ENCODE data around the gene MIPOL1. TPM values are rescaled to one million over a fixed set of nuclear protein-coding genes. Genes with fewer than 3 reads are reported as not detected.

MIPOL1 gene
- total and polyA plus RNA-seq, 4 donors: 0.51 to 6.6 (median 1.9) TPM

- Histone ChIP-seq H3K9me3 (ENCODE audit: control insufficient read depth in 4 of 4, low read length in 3 of 4) (no peaks in the 10 kb centered on the region), H3K4me1 (ENCODE audit: control insufficient read depth in 4 of 4, insufficient read depth in 4 of 4, low read length in 3 of 4) (peaks cover 9 to 58% (median 49%) of the 10 kb centered on the region in 4 donors), H3K27ac (ENCODE audit: low read depth in 1 of 2, low read length in 2 of 2) (peak overlapping the region; percentile 3 to 53), H3K36me3 (ENCODE audit: control insufficient read depth in 4 of 4, insufficient read depth in 3 of 4, low read depth in 1 of 4, low read length in 3 of 4) (no peaks in the 10 kb centered on the region), H3K27me3 (ENCODE audit: control insufficient read depth in 4 of 4, insufficient read depth in 4 of 4, low read length in 3 of 4) (no peaks in the 10 kb centered on the region), H3K9ac (ENCODE audit: low read depth in 1 of 2, low read length in 2 of 2) (peak overlapping the region in 1 of 2 donors; percentile 47), H3K4me3 (ENCODE audit: low read depth in 1 of 3, low read length in 3 of 3) (peak overlapping the region; percentile 1 to 34 (median 34))
- no peak for DNase-seq (ENCODE audit: low spot score)
- WGBS: 11% methylated on average over 57 of the region's 57 CpGs
- TF ChIP-seq RAD21 (IDR thresholded peaks at IDR 0.05): no peak
- no peak for TF ChIP-seq NR2F2 (IDR thresholded peaks at IDR 0.05)
- TF ChIP-seq, protein P1, sequence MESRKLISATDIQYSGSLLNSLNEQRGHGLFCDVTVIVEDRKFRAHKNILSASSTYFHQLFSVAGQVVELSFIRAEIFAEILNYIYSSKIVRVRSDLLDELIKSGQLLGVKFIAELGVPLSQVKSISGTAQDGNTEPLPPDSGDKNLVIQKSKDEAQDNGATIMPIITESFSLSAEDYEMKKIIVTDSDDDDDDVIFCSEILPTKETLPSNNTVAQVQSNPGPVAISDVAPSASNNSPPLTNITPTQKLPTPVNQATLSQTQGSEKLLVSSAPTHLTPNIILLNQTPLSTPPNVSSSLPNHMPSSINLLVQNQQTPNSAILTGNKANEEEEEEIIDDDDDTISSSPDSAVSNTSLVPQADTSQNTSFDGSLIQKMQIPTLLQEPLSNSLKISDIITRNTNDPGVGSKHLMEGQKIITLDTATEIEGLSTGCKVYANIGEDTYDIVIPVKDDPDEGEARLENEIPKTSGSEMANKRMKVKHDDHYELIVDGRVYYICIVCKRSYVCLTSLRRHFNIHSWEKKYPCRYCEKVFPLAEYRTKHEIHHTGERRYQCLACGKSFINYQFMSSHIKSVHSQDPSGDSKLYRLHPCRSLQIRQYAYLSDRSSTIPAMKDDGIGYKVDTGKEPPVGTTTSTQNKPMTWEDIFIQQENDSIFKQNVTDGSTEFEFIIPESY (IDR thresholded peaks at IDR 0.05): no peak
- TF ChIP-seq CTCF (IDR thresholded peaks at IDR 0.05; ENCODE audit: low read depth, low read length, missing input control): no peak
- TF ChIP-seq HNF4A (conservative IDR thresholded peaks at IDR 0.05): no peak
Measured at GRCh38 chr14:37599507-37600368, 402.0 kb downstream of the MIPOL1 start.

DNA sequence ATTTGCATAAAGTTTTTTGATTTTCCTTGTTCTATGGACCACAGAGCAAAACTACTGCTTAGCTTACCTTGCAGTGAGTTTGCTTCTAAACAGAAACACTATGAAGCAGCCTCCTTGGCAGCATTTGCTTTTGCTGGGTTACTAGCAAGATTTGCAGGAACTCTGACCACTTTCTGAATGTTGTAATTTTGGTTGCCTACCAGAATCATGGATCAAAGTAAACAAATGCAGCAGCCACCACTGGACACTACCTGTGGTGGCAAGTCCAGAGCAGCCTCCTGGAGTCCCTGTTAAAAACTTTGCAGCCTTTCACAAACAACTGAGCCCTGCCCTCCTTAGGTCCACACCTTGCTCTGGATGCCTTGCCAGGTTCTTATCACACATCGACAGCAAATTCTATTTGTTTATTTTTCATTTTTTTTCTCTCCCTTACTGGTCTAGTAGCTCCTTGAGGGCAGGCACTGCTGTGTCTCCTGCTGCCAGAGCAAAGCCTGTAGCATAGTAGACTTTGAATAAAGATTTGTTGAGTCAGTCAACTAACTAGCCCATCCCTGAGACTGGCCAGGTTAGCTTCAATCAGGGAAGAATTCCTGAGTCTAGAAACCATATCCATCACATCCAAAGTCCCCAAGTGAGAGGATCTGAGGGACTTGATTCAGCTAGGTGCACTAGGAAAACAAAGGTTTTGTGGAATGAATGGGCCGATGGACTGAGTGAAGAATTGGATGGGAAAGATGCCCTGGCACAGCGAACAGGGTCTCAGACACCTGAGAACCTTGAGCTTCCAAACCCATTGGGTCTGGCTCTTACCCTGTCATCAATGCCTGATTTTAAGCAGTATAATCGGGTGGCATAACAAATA, 403.4 kb downstream of the MIPOL1 start:
- Histone ChIP-seq H3K9me3 (ENCODE audit: control insufficient read depth in 4 of 4, low read length in 3 of 4) (no peaks in the 10 kb centered on the region), H3K9ac (ENCODE audit: low read depth in 1 of 2, low read length in 2 of 2) (no peak overlapping the region), H3K4me1 (ENCODE audit: control insufficient read depth in 4 of 4, insufficient read depth in 4 of 4, low read length in 3 of 4) (peaks cover 9 to 58% (median 49%) of the 10 kb centered on the region in 4 donors), H3K27me3 (ENCODE audit: control insufficient read depth in 4 of 4, insufficient read depth in 4 of 4, low read length in 3 of 4) (no peaks in the 10 kb centered on the region), H3K36me3 (ENCODE audit: control insufficient read depth in 4 of 4, insufficient read depth in 3 of 4, low read depth in 1 of 4, low read length in 3 of 4) (no peaks in the 10 kb centered on the region), H3K4me3 (ENCODE audit: low read depth in 1 of 3, low read length in 3 of 3) (no peak overlapping the region), H3K27ac (ENCODE audit: low read depth in 1 of 2, low read length in 2 of 2) (peak overlapping the region; percentile 25 to 53)
- no peak for DNase-seq (ENCODE audit: low spot score)
- WGBS: 53% methylated on average over 4 of the region's 4 CpGs
- TF ChIP-seq YY1 (IDR thresholded peaks at IDR 0.05) (peak; percentile 37), JUND (IDR thresholded peaks at IDR 0.05) (peak; percentile 33 to 36), EGR1 (IDR thresholded peaks at IDR 0.05; ENCODE audit: low read depth in 2 of 2) (no peak), RXRA (IDR thresholded peaks at IDR 0.05) (peak; percentile 59 to 78), FOXA1 (IDR thresholded peaks at IDR 0.05) (no peak), RAD21 (IDR thresholded peaks at IDR 0.05) (peak in 1 of 2 donors; percentile 49), FOXA2 (IDR thresholded peaks at IDR 0.05) (peak; percentile 40), SP1 (IDR thresholded peaks at IDR 0.05) (peak; percentile 47), HNF4G (IDR thresholded peaks at IDR 0.05) (no peak), MAX (IDR thresholded peaks at IDR 0.05) (peak; percentile 14), CTCF (IDR thresholded peaks at IDR 0.05; ENCODE audit: low read depth, low read length, missing input control) (peak; percentile 7)
- TF ChIP-seq, protein P2, sequence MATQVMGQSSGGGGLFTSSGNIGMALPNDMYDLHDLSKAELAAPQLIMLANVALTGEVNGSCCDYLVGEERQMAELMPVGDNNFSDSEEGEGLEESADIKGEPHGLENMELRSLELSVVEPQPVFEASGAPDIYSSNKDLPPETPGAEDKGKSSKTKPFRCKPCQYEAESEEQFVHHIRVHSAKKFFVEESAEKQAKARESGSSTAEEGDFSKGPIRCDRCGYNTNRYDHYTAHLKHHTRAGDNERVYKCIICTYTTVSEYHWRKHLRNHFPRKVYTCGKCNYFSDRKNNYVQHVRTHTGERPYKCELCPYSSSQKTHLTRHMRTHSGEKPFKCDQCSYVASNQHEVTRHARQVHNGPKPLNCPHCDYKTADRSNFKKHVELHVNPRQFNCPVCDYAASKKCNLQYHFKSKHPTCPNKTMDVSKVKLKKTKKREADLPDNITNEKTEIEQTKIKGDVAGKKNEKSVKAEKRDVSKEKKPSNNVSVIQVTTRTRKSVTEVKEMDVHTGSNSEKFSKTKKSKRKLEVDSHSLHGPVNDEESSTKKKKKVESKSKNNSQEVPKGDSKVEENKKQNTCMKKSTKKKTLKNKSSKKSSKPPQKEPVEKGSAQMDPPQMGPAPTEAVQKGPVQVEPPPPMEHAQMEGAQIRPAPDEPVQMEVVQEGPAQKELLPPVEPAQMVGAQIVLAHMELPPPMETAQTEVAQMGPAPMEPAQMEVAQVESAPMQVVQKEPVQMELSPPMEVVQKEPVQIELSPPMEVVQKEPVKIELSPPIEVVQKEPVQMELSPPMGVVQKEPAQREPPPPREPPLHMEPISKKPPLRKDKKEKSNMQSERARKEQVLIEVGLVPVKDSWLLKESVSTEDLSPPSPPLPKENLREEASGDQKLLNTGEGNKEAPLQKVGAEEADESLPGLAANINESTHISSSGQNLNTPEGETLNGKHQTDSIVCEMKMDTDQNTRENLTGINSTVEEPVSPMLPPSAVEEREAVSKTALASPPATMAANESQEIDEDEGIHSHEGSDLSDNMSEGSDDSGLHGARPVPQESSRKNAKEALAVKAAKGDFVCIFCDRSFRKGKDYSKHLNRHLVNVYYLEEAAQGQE (IDR thresholded peaks at IDR 0.05): peak; percentile 13
- TF ChIP-seq, protein P3, sequence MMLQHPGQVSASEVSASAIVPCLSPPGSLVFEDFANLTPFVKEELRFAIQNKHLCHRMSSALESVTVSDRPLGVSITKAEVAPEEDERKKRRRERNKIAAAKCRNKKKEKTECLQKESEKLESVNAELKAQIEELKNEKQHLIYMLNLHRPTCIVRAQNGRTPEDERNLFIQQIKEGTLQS (IDR thresholded peaks at IDR 0.05): peak; percentile 23
- TF ChIP-seq, protein P1 (IDR thresholded peaks at IDR 0.05): no peak
